ENCODE data around the gene ROCK2.
"Not testable (repeated sequence)": the region's sequence is repeated elsewhere in the genome, so short reads cannot be mapped to it uniquely, and the experiment has no call there.

ROCK2 gene

GRCh38 chr2:11236335-11236734, 108.1 kb downstream of the ROCK2 start:
- DNase-seq (ENCODE audit: low read depth, low spot score) = no peak

DNA sequence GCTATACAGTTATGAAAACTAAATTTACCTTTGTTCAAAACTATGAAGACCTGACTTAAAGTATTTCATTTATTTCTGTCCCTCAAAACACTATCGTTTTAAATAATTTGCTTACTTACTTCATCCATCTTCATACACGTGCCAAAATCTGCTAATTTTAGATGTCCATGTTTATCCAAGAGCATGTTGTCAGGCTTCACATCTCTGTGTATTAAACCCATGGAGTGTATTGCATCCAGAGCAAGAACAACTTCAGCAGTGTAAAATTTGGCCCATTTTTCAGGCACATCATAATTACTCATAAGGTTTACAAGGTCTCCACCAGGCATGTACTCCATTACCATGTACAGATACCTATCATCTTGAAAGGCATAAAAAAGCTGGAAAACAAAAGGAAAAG, 108.9 kb downstream of the ROCK2 start:
- no peak for DNase-seq (ENCODE audit: low read depth, low spot score)

DNA sequence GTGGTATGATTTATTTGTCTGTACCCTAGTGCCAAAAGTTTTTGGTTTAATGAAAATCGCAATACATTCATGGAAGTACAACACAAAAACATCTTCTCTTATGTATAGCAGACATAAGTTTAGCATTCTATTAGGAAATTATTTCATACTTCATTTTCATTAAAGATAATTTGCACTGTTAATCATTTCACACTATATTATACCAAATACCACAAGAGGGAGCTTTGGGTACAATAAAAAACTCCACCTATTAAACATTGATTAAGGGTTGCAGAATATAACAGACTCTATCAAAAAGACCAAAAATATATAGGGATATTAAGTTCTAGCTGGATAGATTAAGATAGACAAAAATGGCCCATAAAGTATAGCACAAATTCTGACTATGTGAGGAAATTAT, 110.1 kb downstream of the ROCK2 start:
- no peak for DNase-seq (ENCODE audit: low read depth, low spot score)

DNA sequence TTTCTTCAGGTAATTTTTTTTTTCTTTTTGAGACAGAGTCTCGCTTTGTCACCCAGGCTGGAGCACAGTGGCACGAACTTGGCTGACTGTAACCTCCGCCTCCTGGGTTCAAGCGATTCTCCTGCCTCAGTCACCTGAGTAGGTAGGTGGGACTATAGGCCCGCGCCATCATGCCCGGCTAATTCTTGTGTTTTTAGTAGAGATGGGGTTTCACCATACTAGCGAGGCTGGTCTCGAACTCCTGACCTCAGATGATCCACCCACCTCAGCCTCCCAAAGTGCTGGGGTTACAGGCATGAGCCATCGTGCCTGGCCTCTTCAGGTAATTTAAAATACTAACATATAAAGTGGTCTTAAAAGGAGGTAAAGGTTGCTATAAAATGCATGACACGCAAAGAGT, 113.2 kb downstream of the ROCK2 start:
- not testable (repeated sequence) for DNase-seq (ENCODE audit: low read depth, low spot score)

DNA sequence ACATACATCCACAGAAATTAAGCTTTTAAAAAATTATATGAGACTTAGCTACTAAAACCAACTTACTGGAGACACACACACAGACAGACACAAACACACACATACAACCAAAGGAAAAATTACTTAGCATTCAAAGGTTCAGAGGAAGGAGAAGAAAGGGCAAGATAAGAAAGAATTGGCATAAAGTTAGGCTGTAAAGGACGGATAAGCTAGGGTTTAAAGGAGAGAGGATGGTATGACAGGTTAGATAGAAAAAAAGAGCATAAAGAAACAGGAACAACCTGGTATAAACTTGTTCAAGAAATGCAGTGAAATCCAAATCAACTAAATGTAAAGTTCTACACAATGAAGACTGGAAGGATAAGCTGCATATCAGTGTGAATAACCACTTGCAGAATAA, 115.7 kb downstream of the ROCK2 start:
- DNase-seq (ENCODE audit: low read depth, low spot score) = no peak

GRCh38 chr2:11227595-11227994, 116.8 kb downstream of the ROCK2 start:
- DNase-seq (ENCODE audit: low read depth, low spot score) = no peak

- no peak for DNase-seq (ENCODE audit: low read depth, low spot score)
These were observed 119.5 kb downstream of the ROCK2 start for GRCh38 chr2:11224887-11225286.

DNA sequence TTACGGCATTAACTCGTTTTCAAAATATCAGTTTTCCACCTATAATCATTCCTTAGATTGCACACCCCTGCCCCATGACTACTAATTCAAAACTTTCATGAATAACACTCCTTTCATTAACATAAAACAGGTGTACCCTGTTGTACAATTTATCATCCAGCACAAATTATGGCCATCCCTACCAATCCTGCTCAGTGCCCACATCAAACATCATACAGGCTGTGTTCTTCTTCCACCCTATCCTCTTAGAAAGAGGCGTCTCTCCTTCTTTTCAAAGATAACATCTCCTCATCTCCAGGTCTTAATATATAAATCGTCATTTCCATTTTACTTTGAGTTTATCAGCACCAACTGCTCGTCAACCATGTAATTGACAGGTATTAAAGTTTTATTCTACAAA, 121.6 kb downstream of the ROCK2 start:
- no peak for DNase-seq (ENCODE audit: low read depth, low spot score)

- no peak for DNase-seq (ENCODE audit: low read depth, low spot score)
These were observed 124.0 kb downstream of the ROCK2 start for GRCh38 chr2:11220445-11220844.

- no peak for DNase-seq (ENCODE audit: low read depth, low spot score)
These were observed 129.0 kb downstream of the ROCK2 start for GRCh38 chr2:11215407-11215806.

DNA sequence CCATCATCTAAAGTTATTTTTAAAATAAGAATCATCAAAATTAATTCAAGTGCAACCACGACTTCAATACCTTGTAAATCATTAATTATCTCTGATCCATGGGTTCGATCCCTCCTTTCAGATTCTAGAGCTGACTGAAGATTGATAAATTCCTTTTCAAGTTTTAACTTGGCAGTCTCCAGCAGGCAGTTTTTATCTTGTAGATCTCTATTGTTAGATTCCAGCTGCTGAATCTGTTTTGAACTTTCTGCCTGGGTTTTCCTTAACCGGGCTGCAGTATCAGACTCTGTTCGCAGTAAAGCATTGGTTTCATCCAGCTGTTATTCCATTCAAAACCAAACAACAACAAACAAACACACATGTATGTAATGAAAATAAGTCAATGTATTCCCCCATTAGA, 129.7 kb downstream of the ROCK2 start:
- no peak for DNase-seq (ENCODE audit: low read depth, low spot score)

- DNase-seq (ENCODE audit: low read depth, low spot score) = no peak
These were observed 130.5 kb downstream of the ROCK2 start for GRCh38 chr2:11213975-11214374.

GRCh38 chr2:11213090-11213638, 131.3 kb downstream of the ROCK2 start:
- DNase-seq (ENCODE audit: low read depth, low spot score) = no peak

GRCh38 chr2:11212645-11213044, 131.8 kb downstream of the ROCK2 start:
- DNase-seq (ENCODE audit: low read depth, low spot score) = no peak

DNA sequence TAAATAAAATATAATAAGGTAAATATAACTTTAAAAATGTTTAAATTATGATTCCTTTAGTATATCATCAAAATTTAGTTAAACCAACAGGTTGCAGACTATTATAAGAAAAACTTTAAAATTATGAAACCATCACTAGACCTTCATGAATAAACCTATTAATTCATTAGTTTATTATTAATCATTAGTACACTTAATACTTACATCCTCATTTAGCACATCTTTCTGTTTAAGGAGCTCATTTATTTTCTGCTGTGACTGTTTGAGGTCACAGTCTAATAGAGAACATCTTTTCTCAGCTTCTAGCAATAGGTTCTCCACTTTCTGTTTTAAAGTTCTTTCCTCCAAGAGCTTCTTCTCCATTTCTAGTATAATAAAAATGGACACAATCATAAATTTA, 136.4 kb downstream of the ROCK2 start:
- no peak for DNase-seq (ENCODE audit: low read depth, low spot score)

DNA sequence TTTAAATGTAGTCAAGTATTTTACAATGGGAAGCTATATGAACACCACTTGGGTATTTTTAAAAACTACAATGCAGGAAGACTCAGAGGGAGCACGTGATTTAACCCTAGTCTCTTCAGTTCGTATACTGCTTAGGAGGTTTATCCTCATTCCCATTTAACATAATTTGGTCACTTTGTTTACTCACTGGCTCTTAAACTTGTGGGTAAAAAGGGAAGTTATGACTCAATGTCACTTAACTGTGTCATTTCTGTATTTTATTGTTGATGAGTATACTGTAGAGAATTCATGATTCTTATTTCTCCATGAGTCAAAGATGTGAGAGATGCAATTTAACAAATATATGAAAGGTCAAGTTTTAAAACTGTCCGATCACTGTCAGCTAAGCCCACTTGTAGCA, 141.0 kb downstream of the ROCK2 start:
- DNase-seq (ENCODE audit: low read depth, low spot score) = no peak

GRCh38 chr2:11201969-11202368, 142.5 kb downstream of the ROCK2 start:
- DNase-seq (ENCODE audit: low read depth, low spot score) = no peak

DNA sequence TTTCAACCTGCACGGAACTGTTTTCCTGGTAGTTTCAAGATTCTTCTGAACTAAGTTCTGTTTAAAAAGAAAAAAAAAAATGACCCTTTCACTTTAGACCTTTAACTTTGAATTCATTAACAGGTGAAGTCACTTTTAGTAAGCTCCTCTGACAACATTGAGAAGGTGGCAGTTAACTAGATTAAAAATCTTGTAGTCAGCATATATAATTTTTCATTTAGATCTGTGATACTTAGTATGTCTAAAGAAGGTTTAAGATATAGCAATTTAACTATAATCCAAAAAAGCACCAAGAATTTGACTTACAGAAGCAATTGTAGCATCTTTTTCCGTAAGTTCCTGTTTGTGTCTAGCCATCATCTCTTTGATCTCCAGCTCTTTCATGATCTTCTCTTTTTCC, 143.8 kb downstream of the ROCK2 start:
- DNase-seq (ENCODE audit: low read depth, low spot score) = no peak

DNA sequence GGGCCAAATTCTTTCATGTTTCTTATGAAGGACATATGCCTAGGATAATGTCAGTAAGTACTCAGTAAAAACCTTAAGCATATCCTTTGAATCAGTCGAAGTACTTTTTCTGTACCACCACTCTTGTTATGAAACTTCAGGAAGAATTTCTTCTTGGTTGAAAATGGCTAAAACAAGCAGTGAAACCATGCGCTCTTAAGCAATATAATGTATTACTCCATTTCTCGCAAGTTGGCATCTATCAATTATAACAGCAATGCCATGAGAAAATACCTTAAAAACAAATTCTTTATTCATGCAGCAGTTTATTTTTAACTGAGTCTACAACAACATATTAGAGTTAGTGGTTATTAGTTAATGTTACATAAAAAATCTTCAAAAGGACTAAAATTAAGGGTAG, 148.2 kb downstream of the ROCK2 start:
- DNase-seq (ENCODE audit: low read depth, low spot score) = no peak

DNA sequence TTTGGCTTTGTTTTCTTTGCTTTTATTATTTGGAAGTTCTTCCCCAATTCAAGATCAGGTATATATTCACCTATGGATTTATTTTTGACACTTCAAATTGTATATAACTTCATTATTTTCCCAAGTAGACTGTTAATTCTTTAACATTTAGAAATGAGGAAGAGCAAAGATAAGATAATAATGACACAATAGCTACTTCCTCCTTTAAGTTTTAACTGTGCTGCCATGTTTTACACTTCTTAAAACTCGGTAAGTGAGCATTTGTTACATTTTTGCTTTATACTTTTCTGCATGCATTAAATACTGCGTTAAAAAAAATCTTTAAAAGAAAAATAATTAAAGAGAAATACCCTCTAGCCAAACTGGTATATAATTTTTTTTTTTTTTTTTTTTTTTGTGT, 156.7 kb downstream of the ROCK2 start:
- DNase-seq (ENCODE audit: low read depth, low spot score) = no peak

DNA sequence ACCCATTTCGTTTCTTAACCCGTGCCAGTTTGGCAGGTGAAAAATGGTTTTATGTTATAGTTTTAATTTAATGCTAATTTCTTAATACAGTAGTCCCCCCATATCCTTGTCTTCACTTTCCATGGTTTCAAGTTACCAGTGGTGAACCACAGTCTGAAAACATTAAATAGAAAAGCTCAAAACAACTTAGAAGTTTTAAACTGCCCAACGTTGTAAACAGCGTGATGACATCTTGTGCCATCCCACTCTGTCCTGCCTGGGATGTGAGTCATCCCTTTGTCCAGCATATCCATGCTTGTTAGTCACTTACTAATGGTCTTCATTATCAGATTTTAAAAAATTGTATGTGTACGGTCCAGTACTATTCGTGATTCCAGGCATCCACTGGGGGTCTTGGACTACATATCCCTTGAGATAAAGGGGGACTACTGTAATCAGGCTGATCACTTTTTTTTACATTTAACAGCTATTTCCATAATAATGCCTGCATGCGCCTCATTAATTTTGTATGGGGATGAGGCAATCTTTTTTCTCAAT, 157.3 kb downstream of the ROCK2 start:
- DNase-seq (ENCODE audit: low read depth, low spot score) = no peak

DNA sequence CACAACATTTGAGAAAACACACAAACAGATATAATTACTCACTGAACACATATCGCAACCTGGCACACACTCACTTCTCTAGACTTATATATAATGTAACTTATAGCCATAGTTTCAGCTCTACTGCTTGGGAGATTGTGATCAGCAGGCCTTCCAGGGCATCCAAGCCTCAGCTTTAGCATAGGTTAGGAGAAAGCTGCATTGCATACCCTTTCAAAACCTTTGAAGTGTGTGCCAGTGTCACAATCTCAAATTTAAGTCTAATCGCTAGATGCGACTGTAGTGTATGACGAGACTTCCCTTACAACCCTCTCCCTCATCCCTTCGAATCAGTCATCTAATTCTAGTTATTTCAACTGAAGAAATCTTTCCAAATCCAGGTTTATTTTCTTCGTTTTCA, 158.3 kb downstream of the ROCK2 start:
- DNase-seq (ENCODE audit: low read depth, low spot score) = no peak

DNA sequence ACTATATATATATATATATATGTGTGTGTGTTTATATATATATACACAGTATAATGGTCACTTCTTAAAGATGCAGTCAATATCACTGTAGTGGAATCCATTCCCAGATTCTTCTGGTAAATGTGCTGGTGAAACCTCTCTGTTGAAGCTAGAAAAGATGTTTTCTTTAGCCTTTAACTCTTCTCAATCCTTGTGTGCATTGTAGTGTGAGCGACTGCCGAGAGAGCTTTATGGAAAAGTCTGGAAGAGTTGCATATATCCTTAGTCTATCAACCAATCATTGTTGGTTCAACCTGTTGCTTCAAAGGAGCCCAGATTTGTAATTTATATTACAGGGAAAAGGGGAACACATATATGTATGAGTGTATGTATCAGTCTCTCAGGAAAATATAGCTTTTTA, 161.5 kb downstream of the ROCK2 start:
- no peak for DNase-seq (ENCODE audit: low read depth, low spot score)

DNA sequence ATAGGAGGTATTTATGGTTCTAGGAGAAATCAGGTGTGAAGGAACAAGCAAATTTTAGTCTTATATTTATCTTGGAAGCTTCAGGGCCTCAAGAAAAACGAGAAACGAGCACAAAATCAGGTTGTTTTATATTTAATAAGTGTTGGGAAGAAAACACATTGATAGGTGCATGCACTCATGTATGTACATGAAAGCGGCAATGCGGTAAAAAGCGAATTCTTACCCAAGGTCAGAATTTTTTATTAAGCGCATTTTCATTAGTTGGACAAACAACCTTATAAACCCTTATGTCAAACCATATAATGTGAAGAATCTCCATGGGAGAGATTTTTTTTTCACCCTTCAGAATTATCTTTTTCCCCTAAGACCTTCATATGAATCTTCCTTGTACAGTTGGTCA, 163.8 kb downstream of the ROCK2 start:
- no peak for DNase-seq (ENCODE audit: low read depth, low spot score)
